Brain pericyte (primary cell): ENCODE results near the gene AATK.

ENCODE experiments used
- DNase-seq: peaks from one replicate; pipeline ENCODE4 v3.0.0-alpha.2; 2012; ENCODE audit warnings: low read depth, low spot score

AATK gene

DNA sequence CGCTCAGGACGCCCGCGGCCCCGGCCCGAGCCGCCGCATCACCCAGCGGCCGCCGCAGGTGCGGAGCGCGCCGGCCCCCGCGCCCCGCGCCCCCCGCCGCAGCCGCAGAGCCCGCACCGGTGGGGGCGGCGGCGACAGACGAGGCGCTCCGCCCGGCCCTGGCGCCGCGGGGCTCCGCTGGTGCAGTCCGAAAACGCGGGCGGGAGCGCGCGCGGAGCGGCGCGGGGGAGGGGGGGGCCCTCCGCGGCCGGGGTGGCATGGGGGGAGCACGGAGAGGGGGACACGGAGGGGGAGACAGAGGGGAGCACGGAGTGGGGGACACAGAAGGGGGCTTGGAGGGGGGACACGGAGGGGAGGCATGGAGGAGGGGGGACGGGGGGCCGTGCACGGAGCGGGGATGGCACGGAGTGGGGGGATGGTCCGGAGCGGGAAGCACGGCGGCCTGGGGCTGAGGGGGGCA lies at the start of gene AATK:
TSS of gene AATK (minus strand) at position 189 of the 460 bp plus-strand sequence. CDS start 229 bp downstream, outside the sequence.
- no peak for DNase-seq

DNA sequence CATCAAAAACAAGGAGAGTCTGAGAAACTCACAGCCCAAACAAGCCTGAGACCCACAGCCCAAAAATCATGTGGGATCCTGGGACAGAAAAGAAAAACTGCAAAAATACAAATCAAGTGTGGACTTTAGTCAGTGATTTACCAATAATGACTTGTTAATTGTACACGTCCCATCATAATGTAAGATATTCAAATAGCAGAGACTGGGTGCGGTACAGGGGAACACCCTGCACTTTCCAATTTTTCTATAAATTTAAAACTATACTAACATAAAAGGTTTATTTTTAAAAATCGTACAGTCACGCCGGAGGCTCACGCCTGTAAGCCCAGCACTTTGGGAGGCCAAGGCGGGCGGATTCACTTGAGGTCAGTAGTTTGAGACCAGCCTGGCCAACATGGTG lies 48.0 kb upstream of the AATK start:
- no peak for DNase-seq

- DNase-seq: no peak
These were observed 46.3 kb upstream of the AATK start for GRCh38 chr17:81212365-81212764.

- no peak for DNase-seq
These were observed 44.8 kb upstream of the AATK start for GRCh38 chr17:81210868-81211267.

GRCh38 chr17:81210466-81210865 lies 44.4 kb upstream of the AATK start:
- no peak for DNase-seq

GRCh38 chr17:81209141-81209540 lies 43.1 kb upstream of the AATK start:
- no peak for DNase-seq

DNA sequence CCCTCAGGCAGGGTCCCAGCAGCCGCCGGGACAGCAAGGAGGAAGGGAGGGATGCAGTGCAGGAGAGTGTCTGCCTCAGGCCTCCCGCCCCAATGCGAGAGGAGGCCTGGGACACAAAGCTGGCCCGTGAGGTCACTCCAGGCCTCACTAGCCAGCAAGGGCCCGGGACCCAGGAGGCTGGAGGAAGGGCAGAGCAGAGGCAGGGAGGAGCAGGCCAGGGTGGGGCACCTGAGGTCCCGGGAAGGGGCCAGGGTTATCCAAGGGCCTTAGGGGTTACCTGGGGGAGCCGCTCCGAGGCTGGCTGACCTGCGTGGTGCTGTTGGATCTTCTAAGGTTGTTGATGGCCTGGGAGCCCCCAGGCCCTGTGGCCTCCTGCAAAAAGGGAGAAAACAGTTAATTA lies 42.6 kb upstream of the AATK start:
- DNase-seq: no peak

GRCh38 chr17:81207610-81208581 lies 41.9 kb upstream of the AATK start:
- no peak for DNase-seq

- no peak for DNase-seq
These were observed 40.6 kb upstream of the AATK start for GRCh38 chr17:81206657-81207056.

GRCh38 chr17:81206166-81206565 lies 40.1 kb upstream of the AATK start:
- DNase-seq: no peak

GRCh38 chr17:81204578-81204977 lies 38.6 kb upstream of the AATK start:
- no peak for DNase-seq

DNA sequence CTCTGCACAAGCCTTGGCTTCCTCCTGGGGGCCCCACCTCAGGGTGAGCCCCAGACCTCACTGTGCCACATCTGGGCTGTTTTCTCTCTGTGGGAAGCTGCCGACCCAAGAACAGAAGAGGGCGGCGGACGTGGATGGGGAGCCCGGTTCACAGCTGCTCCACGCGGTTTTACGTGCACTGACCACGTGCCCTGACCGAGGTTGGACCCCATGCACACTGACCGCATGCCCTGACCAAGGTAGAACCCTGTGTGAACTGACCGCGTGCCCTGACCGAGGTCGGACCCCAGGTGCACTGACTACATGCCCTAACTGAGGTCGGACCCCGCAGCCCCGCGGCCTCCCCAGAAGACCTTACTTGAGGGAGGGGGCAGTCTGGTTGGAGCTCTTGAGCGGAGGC lies 37.1 kb upstream of the AATK start:
- DNase-seq: no peak

DNA sequence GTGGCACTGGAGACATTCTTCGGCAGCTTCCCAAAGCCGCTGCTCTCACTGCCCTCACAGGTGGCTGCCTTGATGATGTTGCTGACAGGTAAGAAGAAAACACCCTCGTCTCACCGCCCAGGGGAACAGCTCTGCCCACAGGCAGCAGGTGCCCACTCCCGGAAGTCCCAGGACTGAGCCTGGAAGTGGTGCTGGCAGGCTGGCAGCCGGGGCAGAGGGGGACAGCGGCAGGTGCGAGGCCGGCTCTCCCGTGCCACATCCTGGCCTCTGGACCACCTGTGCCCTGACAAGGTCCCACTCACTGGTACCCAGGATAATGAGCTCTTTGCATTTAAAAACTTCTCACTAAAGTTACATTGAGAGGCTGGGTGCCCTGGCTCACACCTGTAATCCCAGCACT lies 36.3 kb upstream of the AATK start:
- no peak for DNase-seq

- DNase-seq: no peak
These were observed 34.9 kb upstream of the AATK start for GRCh38 chr17:81200695-81201580.

DNA sequence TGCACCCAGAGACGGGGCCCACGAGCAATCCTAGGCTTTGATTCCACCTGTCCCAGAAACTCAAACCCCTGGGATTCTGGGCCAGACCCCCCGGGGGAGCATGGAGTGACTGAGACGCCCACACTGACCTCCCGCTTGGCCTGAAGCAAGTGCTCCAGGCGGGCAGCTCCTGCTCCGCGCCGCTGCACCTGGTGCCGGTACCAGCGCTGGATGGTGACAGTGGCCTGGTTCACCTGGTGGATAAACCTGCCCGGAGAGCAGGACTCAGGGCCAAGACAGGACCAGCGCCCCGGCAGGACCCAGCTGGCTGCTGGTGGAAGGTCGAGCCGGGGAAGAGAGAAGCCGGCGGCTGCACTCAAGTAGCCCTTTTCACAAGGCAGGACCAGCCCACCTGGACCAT lies 34.2 kb upstream of the AATK start:
- DNase-seq: no peak

DNA sequence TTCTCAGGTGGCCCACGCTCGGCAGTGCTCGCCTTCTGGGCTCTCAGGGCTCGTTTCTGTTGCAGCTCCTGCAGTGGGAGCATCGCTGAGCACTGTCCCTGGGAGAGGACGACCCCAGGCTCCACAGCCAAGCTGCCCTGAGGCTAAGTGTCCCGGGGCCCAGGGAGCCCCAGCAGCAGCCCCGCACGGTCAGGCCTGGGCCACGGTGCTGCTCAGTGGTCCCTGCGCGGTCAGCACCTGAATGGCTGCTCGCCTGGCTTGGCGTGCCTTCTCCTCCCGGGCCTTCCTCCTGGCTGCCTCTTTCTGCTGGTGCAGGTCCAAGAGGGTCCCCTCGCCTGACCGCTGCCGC lies 33.4 kb upstream of the AATK start:
- DNase-seq: no peak

- no peak for DNase-seq
These were observed 32.9 kb upstream of the AATK start for GRCh38 chr17:81198826-81199481.

GRCh38 chr17:81197831-81198490 lies 31.9 kb upstream of the AATK start:
- DNase-seq: no peak

- no peak for DNase-seq
These were observed 31.4 kb upstream of the AATK start for GRCh38 chr17:81197409-81197795.

- DNase-seq: no peak
These were observed 30.7 kb upstream of the AATK start for GRCh38 chr17:81196505-81197408.
